H1 (cell line): ENCODE measurements around the gene WASHC3. TPM values are rescaled to one million over a fixed set of nuclear protein-coding genes. Genes with fewer than 3 reads are reported as not detected.

Experiments used
- CTCF ChIA-PET: fragments of 300-600 bp; sonication (Branson Sonifier 250); formaldehyde crosslinking; loops from one replicate; lab custom pipeline; 2021; ENCODE audit not compliant: partially characterized antibody; lab: Charles Lee
- POLR2A ChIA-PET: fragments of 300-600 bp; sonication (Branson Sonifier 250); formaldehyde crosslinking; loops from one replicate; lab custom pipeline; 2021; ENCODE audit warnings: inconsistent platforms; ENCODE audit not compliant: partially characterized antibody; lab: Charles Lee
- DNase-seq, 2 experiments: peaks; one replicate each; pipeline versions ENCODE4 v3.0.0 to v3.0.0-alpha.2; 2010 to 2022; ENCODE audit warnings: low spot score in 2 of 2, low read depth in 1 of 2, mixed read lengths in 1 of 2
- FAIRE-seq: peaks from 2 replicates; lab custom pipeline; 2011; peaks lifted over from hg19 to GRCh38; lab: Jason Lieb, UNC
- H2AFZ ChIP-seq: 2 replicates; pipeline ENCODE4 v1.8.1; 2012; ENCODE audit warnings: low read length, inconsistent platforms
- H2AK5ac ChIP-seq: 2 replicates; pipeline ENCODE4 v1.6.1; 2013; ENCODE audit warnings: low read depth, low read length
- H2BK120ac ChIP-seq: replicated peaks from 2 replicates; pipeline ENCODE3; 2013; ENCODE audit warnings: low read depth, low read length, inconsistent platforms
- H2BK12ac ChIP-seq: 2 replicates; pipeline ENCODE4 v1.6.1; 2013; ENCODE audit warnings: low read depth, low read length
- H2BK15ac ChIP-seq: 2 replicates; pipeline ENCODE4 v1.6.1; 2013; ENCODE audit warnings: low read length
- H2BK20ac ChIP-seq: 2 replicates; pipeline ENCODE4 v1.6.1; 2013; ENCODE audit warnings: low read length
- H2BK5ac ChIP-seq: 2 replicates; pipeline ENCODE4 v1.6.1; 2013; ENCODE audit warnings: low read depth, low read length
- H3K14ac ChIP-seq: 2 replicates; pipeline ENCODE4 v1.6.1; 2013; ENCODE audit warnings: inconsistent platforms; ENCODE audit not compliant: insufficient read length
- H3K18ac ChIP-seq: 2 replicates; pipeline ENCODE4 v1.6.1; 2013; ENCODE audit warnings: low read length; ENCODE audit errors: extremely low read depth
- H3K23ac ChIP-seq: 2 replicates; pipeline ENCODE4 v1.6.1; 2013; ENCODE audit warnings: inconsistent platforms; ENCODE audit not compliant: insufficient read length
- H3K23me2 ChIP-seq: 2 replicates; pipeline ENCODE4 v1.6.1; 2013; ENCODE audit warnings: low read depth, low read length
- H3K27ac ChIP-seq: 2 replicates; pipeline ENCODE4 v1.6.1; 2011; ENCODE audit warnings: low read depth, low read length, inconsistent platforms
- H3K27me3 ChIP-seq, 4 experiments: replicated peaks in 1 of 4; 1 replicate in 1 of 4; 2 replicates in 3 of 4; pipeline versions ENCODE4 v1.6.1 to v1.8.1; 2011 to 2013; ENCODE audit warnings: low read length in 3 of 4, mild to moderate bottlenecking in 3 of 4, inconsistent platforms in 2 of 4, mixed read lengths in 2 of 4, moderate library complexity in 1 of 4; ENCODE audit not compliant: control insufficient read depth in 3 of 4, insufficient read depth in 3 of 4; ENCODE audit errors: extremely low read depth in 1 of 4
- H3K36me3 ChIP-seq, 4 experiments: 2 replicates each; pipeline versions ENCODE4 v1.6.1 to v1.8.1; 2011 to 2013; ENCODE audit warnings: mild to moderate bottlenecking in 4 of 4, low read length in 3 of 4, moderate library complexity in 2 of 4, control low read depth in 1 of 4, inconsistent platforms in 1 of 4; ENCODE audit not compliant: insufficient read depth in 4 of 4, control insufficient read depth in 2 of 4
- H3K4ac ChIP-seq: replicated peaks from 2 replicates; pipeline ENCODE3; 2013; ENCODE audit warnings: low read length, low read depth, mixed read lengths, inconsistent platforms; ENCODE audit not compliant: insufficient read length
- H3K4me1 ChIP-seq, 4 experiments: replicated peaks in 1 of 4; 1 replicate in 1 of 4; 2 replicates in 3 of 4; pipeline versions ENCODE4 v1.6.1 to v1.8.1; 2011 to 2013; ENCODE audit warnings: low read length in 3 of 4, inconsistent platforms in 2 of 4, mixed read lengths in 1 of 4; ENCODE audit not compliant: insufficient read depth in 4 of 4, control insufficient read depth in 3 of 4
- H3K4me2 ChIP-seq, 2 experiments: 2 replicates each; pipeline versions ENCODE4 v1.6.1 to v1.8.1; 2011 to 2013; ENCODE audit warnings: low read depth in 2 of 2, low read length in 2 of 2, control low read depth in 1 of 2, inconsistent platforms in 1 of 2, mild to moderate bottlenecking in 1 of 2; ENCODE audit not compliant: insufficient read depth in 1 of 2
- H3K4me3 ChIP-seq, 4 experiments: fragments of 200-600, 300-600 bp in 1 of 4; sonication (generic), shearing (Covaris generic), sonication (Bioruptor Twin) in 1 of 4; 2 replicates each; pipeline versions ENCODE4 v1.5.1 to v1.8.1; 2011 to 2016; ENCODE audit warnings: low read length in 4 of 4, low read depth in 3 of 4, control low read depth in 2 of 4, inconsistent platforms in 2 of 4, mild to moderate bottlenecking in 2 of 4, mixed read lengths in 1 of 4, moderate library complexity in 1 of 4; ENCODE audit not compliant: insufficient read depth in 2 of 4; ENCODE audit errors: extremely low read depth in 1 of 4
- H3K56ac ChIP-seq: replicated peaks from 2 replicates; pipeline ENCODE3; 2013; ENCODE audit warnings: low read depth, mild to moderate bottlenecking, mixed read lengths, low read length, inconsistent platforms; ENCODE audit not compliant: insufficient read length
- H3K79me1 ChIP-seq: 2 replicates; pipeline ENCODE4 v1.6.1; 2013; ENCODE audit warnings: low read depth, low read length, control low read depth
- H3K79me2 ChIP-seq, 2 experiments: 2 replicates each; pipeline versions ENCODE4 v1.6.1 to v1.8.1; 2012 to 2013; ENCODE audit warnings: low read length in 2 of 2, mild to moderate bottlenecking in 2 of 2, inconsistent platforms in 1 of 2; ENCODE audit not compliant: insufficient read depth in 2 of 2, control insufficient read depth in 1 of 2
- H3K9ac ChIP-seq, 4 experiments: replicated peaks in 1 of 4; 1 replicate in 1 of 4; 2 replicates in 3 of 4; pipeline versions ENCODE4 v1.6.1 to v1.8.1; 2011 to 2013; ENCODE audit warnings: low read depth in 3 of 4, low read length in 3 of 4, control low read depth in 2 of 4, mild to moderate bottlenecking in 2 of 4, moderate library complexity in 2 of 4, inconsistent platforms in 1 of 4; ENCODE audit errors: extremely low read depth in 1 of 4
- H3K9me3 ChIP-seq, 2 experiments: 2 replicates each; pipeline versions ENCODE4 v1.6.1 to v1.8.1; 2012 to 2013; ENCODE audit warnings: mild to moderate bottlenecking in 2 of 2, moderate library complexity in 2 of 2, control low read depth in 1 of 2, inconsistent platforms in 1 of 2, low read depth in 1 of 2, low read length in 1 of 2, mixed read lengths in 1 of 2; ENCODE audit not compliant: insufficient read depth in 2 of 2
- H4K20me1 ChIP-seq, 2 experiments: replicated peaks in 1 of 2; 2 replicates each; pipeline versions ENCODE3 to v1.8.1; 2011 to 2013; ENCODE audit warnings: inconsistent platforms in 2 of 2, low read length in 2 of 2, mild to moderate bottlenecking in 1 of 2; ENCODE audit not compliant: insufficient read depth in 2 of 2, control insufficient read depth in 1 of 2
- H4K5ac ChIP-seq: 2 replicates; pipeline ENCODE4 v1.6.1; 2013; ENCODE audit warnings: low read length, low read depth, mixed read lengths, inconsistent platforms; ENCODE audit not compliant: insufficient read length
- H4K8ac ChIP-seq: 2 replicates; pipeline ENCODE4 v1.8.0; 2013; ENCODE audit warnings: mild to moderate bottlenecking, moderate library complexity, low read length, inconsistent platforms; ENCODE audit not compliant: insufficient read depth; ENCODE audit errors: extremely low read depth
- H4K91ac ChIP-seq: replicated peaks from 2 replicates; pipeline ENCODE3; 2013; ENCODE audit warnings: low read length, mixed read lengths, inconsistent platforms; ENCODE audit not compliant: insufficient read length
- BACH1 ChIP-seq: IDR thresholded peaks from 2 replicates; pipeline ENCODE4 v1.6.1; 2012; ENCODE audit warnings: low read length, improper control_type of control experiment
- CEBPB ChIP-seq: IDR thresholded peaks from 2 replicates; pipeline ENCODE4 v1.6.1; 2012; ENCODE audit warnings: low read depth, low read length
- CREB1 ChIP-seq: IDR thresholded peaks from 2 replicates; pipeline ENCODE4 v1.6.1; 2012; ENCODE audit warnings: inconsistent platforms
- EGR1 ChIP-seq: IDR thresholded peaks from 2 replicates; pipeline ENCODE4 v1.6.1; 2011; ENCODE audit warnings: low read depth, low read length, borderline replicate concordance
- JUN ChIP-seq: IDR thresholded peaks from 2 replicates; pipeline ENCODE4 v1.6.1; 2011; ENCODE audit warnings: low read depth, mild to moderate bottlenecking, improper control_type of control experiment, low read length
- KDM5A ChIP-seq: fragments of 200-600 bp; IDR thresholded peaks from 2 replicates; pipeline ENCODE4 v1.7.1; 2012; ENCODE audit warnings: mild to moderate bottlenecking, low read length, inconsistent platforms, mixed read lengths
- NANOG ChIP-seq: IDR thresholded peaks from 2 replicates; pipeline ENCODE4 v1.6.1; 2011; ENCODE audit warnings: low read length, low read depth, mild to moderate bottlenecking, inconsistent platforms; ENCODE audit not compliant: insufficient read depth, poor library complexity, severe bottlenecking
- NRF1 ChIP-seq: IDR thresholded peaks from 2 replicates; pipeline ENCODE4 v1.6.1; 2011; ENCODE audit warnings: mild to moderate bottlenecking, low read depth, low read length, improper control_type of control experiment
- RFX5 ChIP-seq: IDR thresholded peaks from 2 replicates; pipeline ENCODE4 v1.6.1; 2011; ENCODE audit warnings: low read depth, low read length, improper control_type of control experiment, borderline replicate concordance
- WGBS, 2 experiments: shearing (Covaris generic) in 1 of 2; methylation state at CpG; one replicate each; pipeline versions ENCODE4 v1.1.6 to v1.1.7; 2013 to 2015; ENCODE audit warnings: low lambda C conversion rate in 2 of 2, mixed read lengths in 2 of 2, inconsistent platforms in 1 of 2, low coverage in 1 of 2, missing lambda C conversion rate in 1 of 2; ENCODE audit not compliant: insufficient replicate concordance in 2 of 2, insufficient coverage in 1 of 2, insufficient read length in 1 of 2; ENCODE audit errors: extremely low coverage in 1 of 2, missing lambda C conversion rate in 1 of 2; 5-methylcytosine and 5-hydroxymethylcytosine counted together
- polyA plus RNA-seq, 7 experiments: library from polyadenylated mRNA; depleted of rRNA in 3 of 7; stranded (reverse) in 5 of 7; unstranded in 2 of 7; fragments of >200 nt in 5 of 7; fragments of 200-250 nt in 2 of 7; gene quantifications; 1 replicate in 5 of 7; 2 replicates in 1 of 7; 4 replicates in 1 of 7; pipeline versions ENCODE4 v1.2.1 to v1.2.3, GENCODE V29; 2011 to 2013; ENCODE audit warnings: missing spikeins in 2 of 7, mixed read lengths in 2 of 7
- total RNA-seq: library from RNA; stranded (reverse); fragmentation: NEBNext Ultra II Directional; extraction: Animal tissue kit (Norgen Biotek cat#: 25700); gene quantifications from 2 replicates; pipeline ENCODE4 v1.2.1, GENCODE V29; 2021
- TF ChIP-seq, protein P1 (sequence below): IDR thresholded peaks from 2 replicates; pipeline ENCODE4 v1.6.1; 2012; ENCODE audit warnings: low read length, inconsistent platforms
- TF ChIP-seq, protein P2 (sequence below), 3 experiments: IDR thresholded peaks; 1 replicate in 2 of 3; 2 replicates in 1 of 3; pipeline versions ENCODE4 v1.5.1 to v1.6.1; 2011; ENCODE audit warnings: low read length in 3 of 3, mild to moderate bottlenecking in 3 of 3, inconsistent platforms in 2 of 3, low read depth in 1 of 3, moderate library complexity in 1 of 3; ENCODE audit not compliant: insufficient read depth in 1 of 3; ENCODE audit errors: control extremely low read depth in 1 of 3

WASHC3 gene
- total and polyA plus RNA-seq, 2 of the 8 experiments (the other 6 are each of a cell fraction or from before 2014, with no cell fraction given) = 7.4 to 8.3 TPM

DNA sequence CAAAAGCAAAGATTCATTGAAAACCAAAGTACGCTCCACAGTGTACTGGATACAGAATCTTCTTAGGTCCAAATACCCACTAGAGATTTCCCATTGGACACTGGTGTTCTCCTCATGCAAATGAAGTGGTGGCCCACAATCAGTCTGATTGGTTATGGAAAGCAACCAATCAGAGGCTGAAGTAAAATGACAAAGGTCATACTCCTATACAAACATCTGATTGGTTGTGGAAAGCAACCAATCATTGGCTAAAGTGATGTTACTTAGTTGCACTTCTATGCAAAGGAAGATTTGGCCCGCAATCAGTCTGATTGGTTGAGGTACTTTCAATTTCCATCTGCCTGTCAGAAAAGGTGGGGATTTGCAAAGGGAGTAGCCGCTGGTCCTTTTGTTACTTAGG is 1.3 kb upstream of the WASHC3 start:
- FAIRE-seq (no peak), DNase-seq (no peak)
- no peak overlapping the region for H2BK20ac ChIP-seq
- H3K79me1 ChIP-seq = no peaks in the 10 kb centered on the region
- no peak overlapping the region for H4K8ac ChIP-seq
- no peak overlapping the region for H3K23ac ChIP-seq
- H2BK12ac ChIP-seq = no peak overlapping the region
- no peak overlapping the region for H3K18ac ChIP-seq
- no peaks in the 10 kb centered on the region for H3K9me3 ChIP-seq
- H3K4me3 ChIP-seq = no peak overlapping the region
- H3K56ac ChIP-seq = no peak overlapping the region
- no peak overlapping the region for H4K91ac ChIP-seq
- no peak overlapping the region for H2BK15ac ChIP-seq
- H2BK120ac ChIP-seq = no peak overlapping the region
- peaks cover 0 to 4% (median 0%) of the 10 kb centered on the region in 4 experiments; a peak in 2 of 7 replicates for H3K4me1 ChIP-seq
- peak overlapping the region; percentile 95 for H2AFZ ChIP-seq
- no peaks in the 10 kb centered on the region; the same call in 1 of the 2 replicates for H3K23me2 ChIP-seq
- no peaks in the 10 kb centered on the region for H3K36me3 ChIP-seq
- no peak overlapping the region for H3K4ac ChIP-seq
- H3K79me2 ChIP-seq = no peaks in the 10 kb centered on the region
- no peak overlapping the region for H4K5ac ChIP-seq
- no peak overlapping the region for H3K27ac ChIP-seq
- H2BK5ac ChIP-seq = no peak overlapping the region
- no peaks in the 10 kb centered on the region for H3K27me3 ChIP-seq
- 96% methylated on average over 3 of the region's 3 CpGs; no CpG with 5 or more reads in 1 of the 2 experiments for WGBS, 2 experiments
- H4K20me1 ChIP-seq = no peaks in the 10 kb centered on the region
- H3K4me2 ChIP-seq = no peak overlapping the region; a peak in 1 of 4 replicates
- H3K9ac ChIP-seq = no peak overlapping the region
- ChIA-PET POLR2A (no interaction called here), CTCF (no interaction called here)
- no peak overlapping the region for H3K14ac ChIP-seq
- H2AK5ac ChIP-seq = no peak overlapping the region
- no peak for TF ChIP-seq BACH1
- TF ChIP-seq, protein P1, sequence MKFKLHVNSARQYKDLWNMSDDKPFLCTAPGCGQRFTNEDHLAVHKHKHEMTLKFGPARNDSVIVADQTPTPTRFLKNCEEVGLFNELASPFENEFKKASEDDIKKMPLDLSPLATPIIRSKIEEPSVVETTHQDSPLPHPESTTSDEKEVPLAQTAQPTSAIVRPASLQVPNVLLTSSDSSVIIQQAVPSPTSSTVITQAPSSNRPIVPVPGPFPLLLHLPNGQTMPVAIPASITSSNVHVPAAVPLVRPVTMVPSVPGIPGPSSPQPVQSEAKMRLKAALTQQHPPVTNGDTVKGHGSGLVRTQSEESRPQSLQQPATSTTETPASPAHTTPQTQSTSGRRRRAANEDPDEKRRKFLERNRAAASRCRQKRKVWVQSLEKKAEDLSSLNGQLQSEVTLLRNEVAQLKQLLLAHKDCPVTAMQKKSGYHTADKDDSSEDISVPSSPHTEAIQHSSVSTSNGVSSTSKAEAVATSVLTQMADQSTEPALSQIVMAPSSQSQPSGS = no peak
- no peak for TF ChIP-seq RFX5
- TF ChIP-seq, protein P2, sequence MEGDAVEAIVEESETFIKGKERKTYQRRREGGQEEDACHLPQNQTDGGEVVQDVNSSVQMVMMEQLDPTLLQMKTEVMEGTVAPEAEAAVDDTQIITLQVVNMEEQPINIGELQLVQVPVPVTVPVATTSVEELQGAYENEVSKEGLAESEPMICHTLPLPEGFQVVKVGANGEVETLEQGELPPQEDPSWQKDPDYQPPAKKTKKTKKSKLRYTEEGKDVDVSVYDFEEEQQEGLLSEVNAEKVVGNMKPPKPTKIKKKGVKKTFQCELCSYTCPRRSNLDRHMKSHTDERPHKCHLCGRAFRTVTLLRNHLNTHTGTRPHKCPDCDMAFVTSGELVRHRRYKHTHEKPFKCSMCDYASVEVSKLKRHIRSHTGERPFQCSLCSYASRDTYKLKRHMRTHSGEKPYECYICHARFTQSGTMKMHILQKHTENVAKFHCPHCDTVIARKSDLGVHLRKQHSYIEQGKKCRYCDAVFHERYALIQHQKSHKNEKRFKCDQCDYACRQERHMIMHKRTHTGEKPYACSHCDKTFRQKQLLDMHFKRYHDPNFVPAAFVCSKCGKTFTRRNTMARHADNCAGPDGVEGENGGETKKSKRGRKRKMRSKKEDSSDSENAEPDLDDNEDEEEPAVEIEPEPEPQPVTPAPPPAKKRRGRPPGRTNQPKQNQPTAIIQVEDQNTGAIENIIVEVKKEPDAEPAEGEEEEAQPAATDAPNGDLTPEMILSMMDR (IDR thresholded peaks at IDR 0.05; ENCODE audit: control extremely low read depth in 1 of 3, insufficient read depth in 1 of 3, low read depth in 1 of 3, low read length in 3 of 3) = no peak
- TF ChIP-seq NRF1 = no peak
- TF ChIP-seq NANOG = no peak
- TF ChIP-seq CREB1 = no peak
- no peak for TF ChIP-seq JUN
- no peak for TF ChIP-seq KDM5A
- no peak for TF ChIP-seq EGR1
- no peak for TF ChIP-seq CEBPB
